ENCODE data around the gene LEMD2.

LEMD2 gene

GRCh38 chr6:33746036-33746600 lies 42.8 kb downstream of the LEMD2 start:
- TF ChIP-seq CTCF (IDR thresholded peaks at IDR 0.05; ENCODE audit: extremely low read depth, missing control alignments) = no peak
- DNase-seq (ENCODE audit: low spot score) = no peak

- no peak for DNase-seq (ENCODE audit: low spot score)
- TF ChIP-seq CTCF (IDR thresholded peaks at IDR 0.05; ENCODE audit: extremely low read depth, missing control alignments) = no peak
Measured at GRCh38 chr6:33745548-33745947, 43.4 kb downstream of the LEMD2 start.

- no peak for DNase-seq (ENCODE audit: low spot score)
Measured at GRCh38 chr6:33744895-33745546, 43.9 kb downstream of the LEMD2 start.

GRCh38 chr6:33744001-33744848 lies 44.7 kb downstream of the LEMD2 start:
- DNase-seq (ENCODE audit: low spot score) = peak; percentile 85
- TF ChIP-seq CTCF (IDR thresholded peaks at IDR 0.05; ENCODE audit: extremely low read depth, missing control alignments) = peak; percentile 90

More at GRCh38 chr6:33744895-33745546, 43.9 kb downstream of the LEMD2 start:
- no peak for TF ChIP-seq CTCF (IDR thresholded peaks at IDR 0.05; ENCODE audit: extremely low read depth, missing control alignments)

GRCh38 chr6:33742837-33743236 lies 46.1 kb downstream of the LEMD2 start:
- DNase-seq (ENCODE audit: low spot score) = no peak

GRCh38 chr6:33742092-33742491 lies 46.8 kb downstream of the LEMD2 start:
- no peak for TF ChIP-seq CTCF (IDR thresholded peaks at IDR 0.05; ENCODE audit: extremely low read depth, missing control alignments)
- DNase-seq (ENCODE audit: low spot score) = no peak

More at GRCh38 chr6:33742837-33743236, 46.1 kb downstream of the LEMD2 start:
- TF ChIP-seq CTCF (IDR thresholded peaks at IDR 0.05; ENCODE audit: extremely low read depth, missing control alignments) = no peak

GRCh38 chr6:33740794-33741193 lies 48.1 kb downstream of the LEMD2 start:
- TF ChIP-seq CTCF (IDR thresholded peaks at IDR 0.05; ENCODE audit: extremely low read depth, missing control alignments) = no peak
- DNase-seq (ENCODE audit: low spot score) = no peak

All from GM20000 (cell line).